NT2/D1 (cell line): ENCODE measurements around the gene IL32.

ENCODE experiments used
- SUZ12 ChIP-seq: IDR thresholded peaks from 2 replicates; pipeline ENCODE4 v1.6.1; 2011; ENCODE audit not compliant: insufficient read length, insufficient read depth; ENCODE audit errors: extremely low read depth
- YY1 ChIP-seq: IDR thresholded peaks from 2 replicates; pipeline ENCODE4 v1.6.1; 2011; ENCODE audit not compliant: insufficient read length, insufficient read depth
- ZNF274 ChIP-seq: IDR thresholded peaks from 2 replicates; pipeline ENCODE4 v1.6.1; 2011; ENCODE audit warnings: mild to moderate bottlenecking, low read depth, low read length

DNA sequence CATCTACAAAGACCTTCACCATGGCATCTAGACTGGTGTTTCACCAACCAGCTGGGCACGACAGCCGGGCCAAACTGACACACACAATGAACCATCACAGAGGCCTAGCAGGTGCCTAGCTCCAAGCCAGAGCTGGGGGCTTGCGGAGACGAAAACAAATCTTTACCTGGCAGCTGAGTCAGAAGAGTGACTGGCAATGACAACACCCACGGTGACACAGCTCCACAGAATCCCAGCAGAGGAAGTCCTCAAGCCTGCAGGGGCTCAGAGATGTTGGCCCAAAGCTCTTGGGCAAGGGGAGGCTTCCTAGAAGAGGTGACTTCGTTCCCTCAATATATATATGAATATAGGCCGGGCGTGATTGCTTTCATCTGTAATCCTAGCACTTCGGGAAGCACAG lies 13.9 kb upstream of the IL32 start:
- TF ChIP-seq YY1 (no peak), SUZ12 (no peak), ZNF274 (no peak)
